ENCODE data around the gene RFT1. TPM values are rescaled to one million over a fixed set of nuclear protein-coding genes. Genes with fewer than 3 reads are reported as not detected.

RFT1 gene
- total RNA-seq, 1 donor from 2014 or later = 19.2 TPM

DNA sequence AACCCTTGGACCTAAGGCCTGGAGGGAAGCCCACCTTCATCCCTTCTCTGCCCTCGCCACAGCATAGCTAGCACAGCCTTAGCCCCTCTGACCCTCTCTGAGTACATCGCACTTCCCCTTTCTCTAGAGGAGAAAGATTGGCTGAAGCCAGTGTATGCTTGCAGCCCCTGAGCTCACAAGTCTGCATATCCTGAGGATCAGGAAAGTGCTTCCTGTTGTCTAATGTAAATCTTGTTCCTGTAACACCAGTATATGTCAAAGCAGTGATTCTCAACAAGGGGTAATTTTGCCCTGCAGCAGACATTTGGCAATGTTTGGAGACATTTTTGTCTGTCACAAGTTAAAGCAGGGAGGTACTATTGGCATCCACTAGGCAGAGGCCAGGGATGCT, 28.5 kb upstream of the RFT1 start:
- DNase-seq (ENCODE audit: low read depth) (no peak), FAIRE-seq (no peak)
- peaks cover 41% of the 10 kb centered on the region for H3K27me3 Mint-ChIP-seq (ENCODE audit: low read depth, unreplicated experiment)
- no peak overlapping the region for H3K27ac ChIP-seq (ENCODE audit: low read depth, low read length)
- H3K79me2 ChIP-seq (ENCODE audit: insufficient read depth, low read length) = peaks cover 13% of the 10 kb centered on the region
- peak overlapping the region; percentile 57 for H3K4me3 Mint-ChIP-seq (ENCODE audit: unreplicated experiment)
- no peaks in the 10 kb centered on the region for H3K36me3 Mint-ChIP-seq (ENCODE audit: low read depth, unreplicated experiment)
- H3K9me3 ChIP-seq (ENCODE audit: insufficient read depth, low read depth, low read length) = no peaks in the 10 kb centered on the region
- no peak overlapping the region for H2AFZ ChIP-seq (ENCODE audit: low read depth, low read length)
- H3K9me3 Mint-ChIP-seq (ENCODE audit: unreplicated experiment) = peaks cover 2% of the 10 kb centered on the region
- no peak overlapping the region for H3K4me3 ChIP-seq (ENCODE audit: insufficient read depth, low read depth, low read length)
- no peak overlapping the region for H3K9ac ChIP-seq (ENCODE audit: low read length)
- no peak for TF ChIP-seq EZH2 (IDR thresholded peaks at IDR 0.05; ENCODE audit: insufficient read depth, low read length)
- TF ChIP-seq, protein P1, sequence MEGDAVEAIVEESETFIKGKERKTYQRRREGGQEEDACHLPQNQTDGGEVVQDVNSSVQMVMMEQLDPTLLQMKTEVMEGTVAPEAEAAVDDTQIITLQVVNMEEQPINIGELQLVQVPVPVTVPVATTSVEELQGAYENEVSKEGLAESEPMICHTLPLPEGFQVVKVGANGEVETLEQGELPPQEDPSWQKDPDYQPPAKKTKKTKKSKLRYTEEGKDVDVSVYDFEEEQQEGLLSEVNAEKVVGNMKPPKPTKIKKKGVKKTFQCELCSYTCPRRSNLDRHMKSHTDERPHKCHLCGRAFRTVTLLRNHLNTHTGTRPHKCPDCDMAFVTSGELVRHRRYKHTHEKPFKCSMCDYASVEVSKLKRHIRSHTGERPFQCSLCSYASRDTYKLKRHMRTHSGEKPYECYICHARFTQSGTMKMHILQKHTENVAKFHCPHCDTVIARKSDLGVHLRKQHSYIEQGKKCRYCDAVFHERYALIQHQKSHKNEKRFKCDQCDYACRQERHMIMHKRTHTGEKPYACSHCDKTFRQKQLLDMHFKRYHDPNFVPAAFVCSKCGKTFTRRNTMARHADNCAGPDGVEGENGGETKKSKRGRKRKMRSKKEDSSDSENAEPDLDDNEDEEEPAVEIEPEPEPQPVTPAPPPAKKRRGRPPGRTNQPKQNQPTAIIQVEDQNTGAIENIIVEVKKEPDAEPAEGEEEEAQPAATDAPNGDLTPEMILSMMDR (IDR thresholded peaks at IDR 0.05; ENCODE audit: insufficient read depth, low read depth, low read length) = no peak
- H3K36me3 ChIP-seq (ENCODE audit: insufficient read depth, low read length) = no peaks in the 10 kb centered on the region
- peaks cover 13% of the 10 kb centered on the region for H4K20me1 ChIP-seq (ENCODE audit: insufficient read depth, low read length)
- H3K4me1 Mint-ChIP-seq (ENCODE audit: low read depth, unreplicated experiment) = peaks cover 23% of the 10 kb centered on the region
- H3K27me3 ChIP-seq (ENCODE audit: insufficient read depth, low read length) = peaks cover 9% of the 10 kb centered on the region
- H3K4me2 ChIP-seq (ENCODE audit: low read length) = no peak overlapping the region
- H3K4me1 ChIP-seq (ENCODE audit: insufficient read depth, low read length) = peaks cover 16% of the 10 kb centered on the region
- H3K27ac Mint-ChIP-seq (ENCODE audit: unreplicated experiment) = no peak overlapping the region

DNA sequence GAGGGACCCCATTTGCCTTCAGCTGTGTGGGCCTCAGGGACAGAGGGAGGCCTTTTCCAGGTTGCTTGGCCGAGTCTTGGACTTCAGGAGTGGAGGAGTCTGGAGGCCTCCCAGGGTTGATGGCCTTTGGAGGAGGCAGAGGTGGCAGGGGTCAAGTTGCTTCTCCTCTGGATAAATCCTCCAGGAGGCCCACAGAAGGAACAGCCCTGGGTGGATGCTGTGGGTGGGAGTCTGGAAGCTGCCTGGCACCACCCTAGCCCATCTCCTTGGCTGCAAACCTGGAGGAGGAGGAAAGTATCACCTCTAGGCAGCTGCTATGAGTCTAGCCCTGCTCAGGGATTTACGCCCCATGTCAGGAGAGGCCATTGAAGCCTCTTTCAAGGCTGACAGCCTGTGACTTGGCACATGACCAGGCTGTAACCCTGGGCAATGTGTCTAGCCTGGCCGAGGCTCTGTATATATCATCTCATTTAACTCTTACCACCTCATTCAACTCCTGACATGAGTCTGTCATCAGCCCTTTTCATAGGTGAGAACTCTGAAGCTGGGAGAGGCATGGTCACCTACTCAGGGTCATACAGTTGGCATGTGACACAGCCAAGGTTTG, 27.8 kb upstream of the RFT1 start:
- FAIRE-seq = no peak
- H3K36me3 Mint-ChIP-seq (ENCODE audit: low read depth, unreplicated experiment) = no peaks in the 10 kb centered on the region

More for the DNA sequence above, 27.8 kb upstream of the RFT1 start:
- Histone ChIP-seq H3K27ac (ENCODE audit: low read depth, low read length) (no peak overlapping the region), H3K36me3 (ENCODE audit: insufficient read depth, low read length) (no peaks in the 10 kb centered on the region), H3K79me2 (ENCODE audit: insufficient read depth, low read length) (peaks cover 10% of the 10 kb centered on the region), H3K27me3 (ENCODE audit: insufficient read depth, low read length) (peaks cover 9% of the 10 kb centered on the region), H4K20me1 (ENCODE audit: insufficient read depth, low read length) (peaks cover 7% of the 10 kb centered on the region), H3K4me2 (ENCODE audit: low read length) (no peak overlapping the region), H3K4me1 (ENCODE audit: insufficient read depth, low read length) (peaks cover 14% of the 10 kb centered on the region), H3K9me3 (ENCODE audit: insufficient read depth, low read depth, low read length) (no peaks in the 10 kb centered on the region), H3K4me3 (ENCODE audit: insufficient read depth, low read depth, low read length) (no peak overlapping the region), H3K9ac (ENCODE audit: low read length) (no peak overlapping the region), H2AFZ (ENCODE audit: low read depth, low read length) (no peak overlapping the region)
- H3K27me3 Mint-ChIP-seq (ENCODE audit: low read depth, unreplicated experiment) = peaks cover 47% of the 10 kb centered on the region
- TF ChIP-seq, protein P1 (IDR thresholded peaks at IDR 0.05; ENCODE audit: insufficient read depth, low read depth, low read length) = no peak
- no peak for TF ChIP-seq EZH2 (IDR thresholded peaks at IDR 0.05; ENCODE audit: insufficient read depth, low read length)
- H3K9me3 Mint-ChIP-seq (ENCODE audit: unreplicated experiment) = peaks cover 2% of the 10 kb centered on the region
- H3K4me1 Mint-ChIP-seq (ENCODE audit: low read depth, unreplicated experiment) = peaks cover 24% of the 10 kb centered on the region
- no peak overlapping the region for H3K4me3 Mint-ChIP-seq (ENCODE audit: unreplicated experiment)
- no peak for DNase-seq (ENCODE audit: low read depth)
- H3K27ac Mint-ChIP-seq (ENCODE audit: unreplicated experiment) = no peak overlapping the region
